CD4-positive, alpha-beta T cell treated with Interleukin-2 at 100 ng/mL for 4 hours (primary cell): ENCODE data around the gene MAGI2.
"Not testable (repeated sequence)": the region's sequence is repeated elsewhere in the genome, so short reads cannot be mapped to it uniquely, and the experiment has no call there.

Experiments
- DNase-seq: peaks from one replicate; pipeline ENCODE4 v3.0.0-alpha.2; 2020; ENCODE audit warnings: low spot score

The MAGI2 gene

GRCh38 chr7:78024591-78024990, 1428.9 kb downstream of the MAGI2 start:
- no peak for DNase-seq

DNA sequence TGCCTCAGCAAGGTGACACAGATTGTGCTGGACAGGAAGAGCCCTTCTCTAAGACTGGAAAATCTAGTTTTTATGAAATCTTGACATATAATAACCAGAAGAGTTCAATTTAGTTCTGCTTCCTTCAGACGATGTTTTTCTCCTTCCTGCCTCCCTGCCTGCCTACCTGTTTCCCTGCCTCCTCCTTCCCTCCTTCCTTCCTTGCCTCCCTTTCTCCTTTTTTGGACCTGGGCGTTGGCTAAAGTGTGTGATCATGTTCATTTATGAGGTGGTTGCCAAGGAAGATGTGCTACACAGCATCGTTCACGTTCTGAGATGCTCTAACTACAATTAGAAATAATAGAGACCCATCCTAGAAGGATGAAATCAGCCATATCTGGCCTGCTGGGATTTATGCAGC, 1430.3 kb downstream of the MAGI2 start:
- no peak for DNase-seq

DNA sequence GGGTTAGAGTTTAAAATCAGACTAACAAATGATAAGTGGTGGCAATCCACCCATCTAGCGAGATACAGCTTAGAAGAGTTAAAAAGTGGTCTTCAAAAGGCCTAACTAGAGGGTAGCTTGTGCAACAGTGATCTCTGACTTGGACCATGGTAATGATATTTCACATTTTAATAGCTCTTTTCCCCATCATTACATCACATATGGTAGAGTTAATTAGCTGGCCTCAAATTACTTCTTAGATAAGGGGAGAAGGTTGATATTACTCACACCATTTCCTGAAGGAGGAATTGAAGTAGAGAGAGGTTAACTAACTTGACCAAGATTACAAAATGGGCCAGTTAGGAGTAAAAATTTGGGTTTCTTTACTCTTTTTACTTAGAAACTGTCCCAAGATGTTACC, 1431.3 kb downstream of the MAGI2 start:
- no peak for DNase-seq

GRCh38 chr7:78020874-78021249, 1432.6 kb downstream of the MAGI2 start:
- no peak for DNase-seq

GRCh38 chr7:78020136-78020873, 1433.2 kb downstream of the MAGI2 start:
- DNase-seq, result peak; percentile 59

GRCh38 chr7:78019447-78020135, 1433.9 kb downstream of the MAGI2 start:
- peak; percentile 48 for DNase-seq

- DNase-seq, result no peak
Measured at GRCh38 chr7:78018641-78019446, 1434.6 kb downstream of the MAGI2 start.

GRCh38 chr7:78017591-78018100, 1435.8 kb downstream of the MAGI2 start:
- no peak for DNase-seq

- DNase-seq, result no peak
Measured at GRCh38 chr7:78015574-78016260, 1437.8 kb downstream of the MAGI2 start.

DNA sequence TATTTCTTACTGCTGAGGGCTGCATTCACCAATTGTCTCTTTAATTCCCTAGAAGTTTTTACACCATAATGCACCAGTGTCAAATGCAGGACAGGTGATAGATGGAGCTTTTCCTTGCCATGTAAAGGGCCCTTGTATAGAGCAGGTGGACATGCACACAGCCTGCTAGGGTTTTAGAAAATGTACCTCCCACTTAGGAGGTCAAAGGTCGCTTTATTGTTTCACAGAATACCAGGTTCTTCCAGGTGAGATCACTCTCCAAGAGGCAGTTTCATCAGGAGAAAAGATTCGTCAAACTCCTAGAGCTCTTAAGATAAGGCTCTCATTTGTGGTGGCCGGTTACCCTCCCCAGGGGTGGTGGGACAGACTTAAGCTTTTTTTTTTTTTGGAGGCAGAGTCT, 1439.1 kb downstream of the MAGI2 start:
- DNase-seq, result no peak

DNA sequence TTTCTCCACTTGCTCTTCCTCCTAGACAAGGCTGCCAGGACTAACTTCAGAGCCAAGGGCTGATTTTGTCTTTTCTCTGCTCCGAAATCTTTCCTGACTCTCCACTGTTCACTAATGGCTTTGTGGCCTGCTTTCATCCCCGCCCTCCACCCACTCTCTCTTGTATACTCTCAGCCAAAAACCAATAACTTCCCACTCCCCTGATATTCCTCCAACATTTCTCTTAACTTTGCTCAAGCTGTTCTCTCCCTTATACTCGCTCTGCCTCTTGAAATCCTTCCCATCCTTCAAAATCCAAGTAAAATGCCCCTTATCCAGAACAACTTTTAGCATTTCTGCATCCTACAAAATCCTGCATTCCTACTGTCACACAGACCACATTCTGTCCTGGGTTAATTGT, 1440.1 kb downstream of the MAGI2 start:
- DNase-seq, result no peak

DNA sequence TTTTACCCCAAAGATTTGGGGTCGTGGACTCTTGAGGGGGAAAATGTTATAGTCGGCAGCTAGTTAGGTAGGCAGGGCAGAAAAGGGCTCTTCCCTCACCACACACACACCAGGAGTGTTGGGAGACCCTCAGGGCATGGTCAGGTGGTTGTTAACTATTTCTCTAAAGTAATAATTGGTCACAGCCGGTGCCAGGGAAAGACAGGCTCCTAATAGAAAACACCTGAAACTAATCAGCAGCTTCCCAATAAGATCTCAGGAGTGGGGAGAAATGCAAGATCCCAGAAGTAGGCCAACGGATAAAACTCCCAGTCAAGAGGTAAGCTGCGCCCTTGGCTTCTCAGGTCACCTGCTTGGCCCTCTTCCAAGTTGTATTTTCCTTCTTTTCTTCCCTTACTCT, 1441.8 kb downstream of the MAGI2 start:
- no peak for DNase-seq

DNA sequence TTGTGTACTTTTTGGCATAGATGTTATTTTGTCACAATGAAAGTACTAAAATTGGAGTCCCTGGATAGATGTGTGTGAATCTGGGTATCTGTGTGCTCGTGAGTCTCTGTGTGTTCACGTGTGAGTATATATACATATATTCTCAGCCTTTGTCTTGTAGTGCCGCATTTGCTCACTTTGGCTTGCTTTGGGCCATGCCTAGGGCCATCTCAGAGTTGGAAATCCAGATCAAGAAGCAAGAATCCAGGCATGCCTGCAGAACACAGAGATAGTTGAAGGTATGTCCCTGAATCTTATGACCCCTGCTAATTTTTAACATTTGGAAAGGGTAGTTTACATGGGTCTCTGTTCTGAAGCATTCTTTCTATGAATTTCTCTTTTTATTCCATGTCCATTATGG, 1446.2 kb downstream of the MAGI2 start:
- DNase-seq, result no peak

GRCh38 chr7:78006063-78006755, 1447.3 kb downstream of the MAGI2 start:
- no peak for DNase-seq

DNA sequence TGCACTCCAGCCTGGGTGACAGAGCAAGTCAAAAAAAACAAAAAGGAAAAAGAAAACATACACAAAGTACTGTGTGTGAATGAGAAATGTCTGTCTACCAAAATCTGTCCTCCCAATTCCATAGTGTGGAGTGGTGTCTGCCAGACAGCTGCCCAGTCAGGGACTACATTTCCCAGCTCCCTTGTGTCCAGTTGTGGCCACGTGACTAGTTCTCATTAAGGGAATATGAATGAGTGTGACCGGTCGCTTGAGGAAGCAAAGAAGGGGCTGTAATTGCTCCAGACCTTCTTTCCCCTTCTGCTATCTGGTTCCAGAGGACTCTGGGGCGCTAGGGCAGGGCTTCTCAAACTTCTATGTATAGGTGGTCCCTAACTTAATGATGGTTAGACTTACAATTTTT, 1450.8 kb downstream of the MAGI2 start:
- DNase-seq, result no peak

DNA sequence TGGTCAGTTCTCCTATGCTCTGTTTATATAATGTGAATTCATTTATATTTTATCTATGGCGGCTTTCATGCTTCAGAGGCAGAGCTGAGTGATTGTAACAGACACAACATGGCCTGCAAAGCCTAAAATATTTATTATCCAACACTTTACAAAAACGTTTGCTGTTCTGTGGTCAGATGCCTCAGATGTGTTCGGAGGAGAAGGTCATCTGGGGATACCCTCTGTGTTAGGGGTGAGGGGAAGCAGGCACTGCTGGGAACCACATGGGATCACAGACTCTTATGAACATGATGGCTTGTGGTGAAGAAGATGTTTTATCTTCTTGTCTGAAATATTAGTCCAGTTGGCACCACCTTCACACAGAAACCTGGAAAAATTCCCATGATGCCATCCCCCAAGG, 1451.4 kb downstream of the MAGI2 start:
- no peak for DNase-seq

DNA sequence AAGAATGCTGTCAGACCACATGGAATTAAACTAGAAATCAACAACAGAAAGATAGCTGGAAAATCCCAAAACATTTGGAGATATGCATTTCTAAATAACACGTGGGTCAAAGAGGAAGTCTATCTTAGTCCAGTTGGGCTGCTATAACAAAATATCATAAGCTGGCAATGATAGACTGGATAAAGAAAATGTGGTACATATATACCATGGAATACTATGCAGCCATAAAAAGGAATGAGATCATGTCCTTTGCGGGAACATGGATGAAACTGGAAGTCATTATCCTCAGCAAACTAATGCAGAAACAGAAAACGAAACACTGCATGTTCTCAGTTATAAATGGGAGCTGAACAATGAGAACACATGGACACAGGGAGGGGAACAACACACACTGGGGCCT, 1454.3 kb downstream of the MAGI2 start:
- not testable (repeated sequence) for DNase-seq

- no peak for DNase-seq
Measured at GRCh38 chr7:77995717-77996116, 1457.8 kb downstream of the MAGI2 start.

DNA sequence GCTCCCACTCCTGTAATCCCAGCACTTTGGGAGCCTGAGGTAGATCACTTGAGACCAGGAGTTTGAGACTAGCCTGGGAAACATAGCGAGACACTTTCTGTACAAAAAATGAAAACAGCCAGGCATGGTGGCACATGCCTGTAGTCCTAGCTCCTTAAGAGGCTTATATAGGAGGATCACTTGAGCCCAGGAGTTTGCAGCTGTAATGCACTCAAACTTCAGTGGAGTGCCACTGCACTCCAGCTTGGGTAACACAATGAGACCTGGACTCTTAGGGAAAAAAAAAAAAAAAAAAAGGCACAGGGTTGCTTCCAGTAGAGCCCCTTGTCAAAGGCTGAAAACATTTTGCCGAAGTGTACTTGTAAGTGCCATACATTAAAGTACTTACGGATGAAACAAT, 1459.6 kb downstream of the MAGI2 start:
- no peak for DNase-seq

DNA sequence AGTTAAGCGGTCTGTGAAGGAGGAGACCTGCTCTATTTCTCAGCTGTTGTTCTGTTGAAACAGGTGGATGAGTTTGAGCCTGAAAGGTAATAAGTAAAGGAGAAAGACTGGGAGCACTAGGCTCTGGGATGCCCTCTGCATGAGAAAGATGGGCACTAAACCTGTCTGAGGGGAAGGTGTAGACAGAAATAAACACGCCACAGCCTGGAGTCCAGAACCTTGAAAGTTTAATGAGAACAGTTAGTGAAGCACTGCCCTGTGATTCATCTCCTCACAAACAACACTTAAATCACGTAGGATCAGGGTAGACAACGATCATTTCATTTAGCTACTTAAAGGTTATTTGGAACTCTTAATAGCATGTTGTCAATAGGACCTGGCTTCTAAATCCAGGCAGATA, 1461.8 kb downstream of the MAGI2 start:
- DNase-seq, result no peak

GRCh38 chr7:77989981-77990566, 1463.4 kb downstream of the MAGI2 start:
- no peak for DNase-seq
